ENCODE results near the gene LRMDA.

The LRMDA gene

DNA sequence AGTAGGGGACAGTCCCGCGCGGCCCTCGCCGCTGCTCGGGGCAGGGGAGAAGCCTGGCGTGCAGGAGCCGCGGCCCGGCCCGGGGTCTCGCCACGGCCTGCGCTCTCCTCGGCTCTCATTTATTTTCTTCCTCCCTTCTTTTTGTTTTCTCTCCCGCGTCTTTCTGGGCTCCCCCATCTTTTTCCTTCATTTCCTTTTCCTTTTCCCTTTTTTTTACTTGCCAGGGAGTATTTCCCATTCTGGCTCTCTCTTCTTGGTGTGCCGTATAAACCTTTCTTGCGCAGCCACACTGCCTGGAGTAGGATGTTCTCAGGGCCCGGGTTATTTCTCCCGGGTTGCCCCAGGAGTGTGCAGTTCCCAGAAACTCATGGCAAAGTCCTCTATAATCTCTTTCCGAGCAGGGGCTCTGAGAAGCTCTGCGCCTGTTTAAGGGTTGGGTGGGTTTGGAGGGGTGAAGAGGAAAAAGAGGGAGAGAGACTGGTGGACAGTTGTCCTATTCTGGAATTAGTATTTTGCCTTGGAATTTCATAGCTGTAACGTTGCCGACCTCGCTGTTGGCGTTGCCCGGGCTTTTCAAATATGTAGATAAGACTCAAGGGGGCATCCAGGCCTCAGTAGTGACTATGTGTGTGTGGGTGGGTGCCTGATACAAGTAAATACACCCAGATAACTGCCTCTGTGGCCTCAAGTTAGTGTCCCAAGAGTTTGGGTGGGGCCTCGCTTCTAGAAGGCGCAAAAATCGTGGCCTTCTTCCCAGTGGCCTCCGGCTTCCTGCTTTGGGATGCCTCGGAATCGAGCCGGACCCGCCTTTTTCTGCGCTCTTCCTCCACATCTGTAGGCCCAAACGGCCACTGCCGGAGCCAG, 25.6 kb upstream of the LRMDA start:
- ATAC-seq (replicated peaks) (no peak), DNase-seq (no peak)
- peaks cover 67 to 80% of the 10 kb centered on the region in 2 donors for H3K27me3 Mint-ChIP-seq
- H3K36me3 Mint-ChIP-seq (ENCODE audit: insufficient read depth) = peaks cover 2% of the 10 kb centered on the region
- H3K9me3 Mint-ChIP-seq = no peaks in the 10 kb centered on the region
- no peak overlapping the region for H3K4me3 Mint-ChIP-seq
- H3K27ac Mint-ChIP-seq = no peak overlapping the region
- peaks cover 9 to 20% of the 10 kb centered on the region in 2 donors for H3K4me1 Mint-ChIP-seq (ENCODE audit: low read depth in 2 of 2)

DNA sequence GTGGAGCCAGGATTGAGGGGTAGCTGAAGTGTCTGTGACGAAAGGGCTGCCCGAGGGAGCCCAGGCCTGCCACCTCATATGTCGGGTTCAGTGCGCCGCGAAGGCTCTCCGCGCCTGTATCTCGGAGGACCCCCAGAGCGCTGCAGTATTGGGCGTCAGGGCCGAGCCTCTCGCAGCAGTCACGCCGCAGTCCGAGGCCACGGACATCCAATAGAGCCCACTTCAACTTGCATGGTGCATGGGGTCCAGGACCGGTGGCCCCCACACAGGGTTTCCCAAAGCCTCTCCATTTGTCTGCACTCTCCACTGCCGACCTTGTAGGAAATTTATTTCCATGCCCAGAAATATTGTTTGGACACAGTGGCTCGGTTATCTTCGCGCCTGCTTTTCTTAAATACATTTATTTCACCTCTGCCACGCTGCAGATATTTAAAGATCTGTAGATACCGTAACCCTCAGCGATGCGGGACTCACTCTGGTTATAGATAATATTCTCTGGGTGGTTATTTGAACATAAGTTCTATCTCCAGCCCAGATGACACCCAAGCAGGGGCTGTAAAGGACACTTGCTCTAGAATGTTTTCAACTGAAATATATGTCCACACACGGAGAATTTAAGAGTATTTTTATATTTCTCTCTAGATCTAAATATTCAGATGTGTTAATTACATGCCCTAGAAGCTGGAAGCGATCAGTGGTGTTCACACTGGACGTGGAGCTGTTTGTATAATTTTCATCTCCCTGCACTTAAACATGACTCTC, 24.8 kb upstream of the LRMDA start:
- DNase-seq (no peak), ATAC-seq (replicated peaks) (no peak)
- peaks cover 74 to 87% of the 10 kb centered on the region in 2 donors for H3K27me3 Mint-ChIP-seq
- peaks cover 2% of the 10 kb centered on the region for H3K36me3 Mint-ChIP-seq (ENCODE audit: insufficient read depth)
- H3K9me3 Mint-ChIP-seq = no peaks in the 10 kb centered on the region
- no peak overlapping the region for H3K27ac Mint-ChIP-seq
- peak overlapping the region in 1 of 2 donors; percentile 74 for H3K4me3 Mint-ChIP-seq
- peaks cover 9 to 18% of the 10 kb centered on the region in 2 donors for H3K4me1 Mint-ChIP-seq (ENCODE audit: low read depth in 2 of 2)

DNA sequence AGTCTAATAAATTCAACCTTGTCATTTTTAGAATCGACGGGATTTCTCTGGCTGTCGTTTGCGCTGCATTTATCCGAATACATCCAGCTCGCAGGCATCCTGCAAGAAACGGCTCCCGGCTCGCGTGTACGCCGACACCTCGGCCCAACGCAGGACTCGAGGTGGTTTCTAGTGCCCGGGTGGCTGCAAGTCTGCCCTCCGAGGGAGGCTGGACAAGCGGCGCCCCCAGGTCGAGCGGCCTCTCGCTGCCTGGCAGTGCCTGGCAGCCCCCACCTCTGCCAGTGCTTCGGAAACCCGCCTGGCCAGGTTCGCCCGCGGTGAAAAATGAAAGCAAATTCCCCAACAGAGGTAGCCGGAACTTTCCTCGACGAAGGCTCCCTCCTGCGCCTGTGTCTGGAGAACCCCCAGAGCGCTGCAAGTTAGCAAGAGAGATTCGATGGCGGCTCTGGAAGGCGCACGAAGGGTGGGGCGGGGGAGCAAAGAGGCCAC, 24.2 kb upstream of the LRMDA start:
- peaks cover 9 to 17% of the 10 kb centered on the region in 2 donors for H3K4me1 Mint-ChIP-seq (ENCODE audit: low read depth in 2 of 2)
- no peaks in the 10 kb centered on the region for H3K9me3 Mint-ChIP-seq
- no peak overlapping the region for H3K27ac Mint-ChIP-seq
- H3K36me3 Mint-ChIP-seq (ENCODE audit: insufficient read depth) = peaks cover 2% of the 10 kb centered on the region
- H3K4me3 Mint-ChIP-seq = peak overlapping the region; percentile 41 to 74
- peaks cover 71 to 82% of the 10 kb centered on the region in 2 donors for H3K27me3 Mint-ChIP-seq
- DNase-seq = no peak
- ATAC-seq (replicated peaks) = no peak

DNA sequence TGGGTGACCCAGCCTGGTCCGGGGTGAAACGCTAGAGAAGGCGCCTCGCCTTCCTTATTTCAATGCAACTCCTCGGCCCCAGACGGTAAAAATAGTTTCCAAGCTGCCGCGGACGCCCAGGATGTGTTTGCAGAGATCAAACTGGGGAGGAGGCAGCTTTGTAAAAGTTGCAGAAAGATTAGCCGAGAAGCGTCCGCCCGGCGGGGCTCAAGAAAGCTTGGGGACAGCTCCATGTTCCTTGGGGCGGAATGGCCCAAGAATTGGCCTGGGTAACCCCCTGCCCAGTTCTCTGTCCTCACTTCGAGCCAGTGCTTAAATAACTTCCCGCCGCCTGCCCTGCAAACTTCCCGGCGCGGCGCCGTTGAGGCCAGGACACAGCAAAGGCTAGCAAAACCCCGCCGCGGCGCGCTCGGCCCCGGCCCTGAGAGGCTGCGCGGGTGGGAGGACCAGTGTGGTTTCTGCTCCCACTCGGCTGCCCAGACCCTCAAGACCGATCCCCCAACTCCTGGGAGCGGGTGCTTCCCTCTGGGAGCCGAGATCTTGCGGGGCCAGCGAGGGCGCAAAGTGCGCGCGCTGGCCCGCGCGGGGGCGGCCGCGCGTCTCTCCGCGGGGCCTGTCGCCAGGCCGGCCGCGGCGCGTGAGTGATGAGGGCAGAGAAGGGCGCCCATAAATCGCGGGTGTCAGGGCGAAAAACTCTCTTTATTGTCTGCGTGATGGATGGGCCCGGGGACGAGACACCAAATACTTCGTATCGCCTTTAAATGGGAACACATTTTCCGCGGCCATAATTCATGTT, 23.5 kb upstream of the LRMDA start:
- Mint-ChIP-seq H3K4me1 (ENCODE audit: low read depth in 2 of 2) (peaks cover 9 to 17% of the 10 kb centered on the region in 2 donors), H3K4me3 (peak overlapping the region; percentile 74 to 76), H3K27me3 (peaks cover 71 to 82% of the 10 kb centered on the region in 2 donors), H3K27ac (no peak overlapping the region), H3K36me3 (ENCODE audit: insufficient read depth) (peaks cover 2% of the 10 kb centered on the region), H3K9me3 (no peaks in the 10 kb centered on the region)
- ATAC-seq (replicated peaks) (no peak), DNase-seq (no peak)

DNA sequence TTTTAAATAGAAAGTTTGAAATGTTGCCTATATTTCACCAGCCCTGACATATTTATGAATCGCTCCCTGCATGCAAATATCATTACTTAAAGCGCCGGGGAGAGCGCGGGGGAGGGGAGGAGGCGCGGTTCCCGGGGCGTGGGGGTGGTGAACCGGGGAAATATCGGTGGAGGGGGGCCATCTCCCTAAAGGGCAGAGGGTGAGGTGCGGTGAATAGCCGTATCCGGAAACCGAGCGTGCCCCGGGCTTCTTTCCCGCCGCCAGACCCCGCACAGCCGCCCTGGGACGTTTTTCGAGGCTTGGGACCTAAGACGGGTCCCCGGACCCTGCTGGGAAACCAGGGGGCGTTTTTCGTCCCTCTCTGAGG, 22.9 kb upstream of the LRMDA start:
- ATAC-seq (replicated peaks) (no peak), DNase-seq (no peak)
- H3K36me3 Mint-ChIP-seq (ENCODE audit: insufficient read depth) = peaks cover 2% of the 10 kb centered on the region
- H3K9me3 Mint-ChIP-seq = no peaks in the 10 kb centered on the region
- H3K27me3 Mint-ChIP-seq = peaks cover 71 to 82% of the 10 kb centered on the region in 2 donors
- H3K4me3 Mint-ChIP-seq = peak overlapping the region; percentile 74 to 76
- peaks cover 4 to 13% of the 10 kb centered on the region in 2 donors for H3K4me1 Mint-ChIP-seq (ENCODE audit: low read depth in 2 of 2)
- no peak overlapping the region for H3K27ac Mint-ChIP-seq

DNA sequence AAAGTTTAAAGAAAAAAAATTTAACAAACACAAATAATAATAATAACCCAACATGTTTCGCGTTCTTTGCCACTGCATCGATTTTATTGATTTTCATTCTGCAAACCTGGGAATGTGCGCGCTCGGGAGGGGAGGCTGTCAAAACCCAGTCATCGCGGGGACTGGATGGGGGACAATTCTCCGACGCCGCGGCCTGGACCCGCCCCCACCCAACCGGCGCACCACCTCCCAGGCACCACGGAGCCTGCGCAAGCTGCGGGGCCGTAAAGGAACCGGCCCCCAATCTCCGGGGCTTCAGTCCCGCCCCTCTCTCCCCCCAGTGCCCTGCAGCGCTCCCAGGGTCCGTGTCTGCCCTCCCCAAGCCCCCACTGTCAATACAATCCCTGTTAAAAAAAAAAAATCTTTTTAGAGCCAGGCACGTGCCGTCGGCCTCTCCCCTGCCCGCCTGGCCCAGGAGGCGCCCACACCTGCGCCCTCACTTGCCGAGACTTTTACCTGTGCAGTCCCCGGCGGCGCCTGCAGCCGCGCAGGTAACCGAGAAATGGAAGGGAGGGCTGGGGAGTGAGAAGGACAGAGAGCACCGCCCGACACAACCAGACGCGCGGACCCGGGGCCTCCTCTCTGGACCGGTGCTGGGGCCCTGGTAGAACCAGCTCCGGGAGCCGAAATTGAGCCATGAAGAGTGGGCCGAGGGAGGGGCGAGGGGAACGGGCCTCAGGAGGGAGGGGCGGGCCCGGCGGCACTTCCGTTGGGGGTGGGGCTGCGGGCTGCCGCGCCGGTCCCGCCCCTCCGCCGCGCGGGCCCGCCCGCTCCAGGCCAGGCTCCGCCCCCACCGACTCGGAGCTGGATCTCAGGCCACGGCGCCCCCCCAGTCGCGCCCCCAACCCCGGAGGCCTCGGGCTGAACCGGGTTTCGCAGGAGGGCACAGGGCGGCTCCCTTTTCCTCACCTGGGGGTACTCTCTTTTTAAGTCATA, 22.2 kb upstream of the LRMDA start:
- H3K27me3 Mint-ChIP-seq = peaks cover 69 to 82% of the 10 kb centered on the region in 2 donors
- H3K4me1 Mint-ChIP-seq (ENCODE audit: low read depth in 2 of 2) = peaks cover 4 to 11% of the 10 kb centered on the region in 2 donors
- no peaks in the 10 kb centered on the region for H3K9me3 Mint-ChIP-seq
- H3K27ac Mint-ChIP-seq = no peak overlapping the region
- DNase-seq (no peak), ATAC-seq (replicated peaks) (peak; percentile 21)
- peak overlapping the region; percentile 74 to 76 for H3K4me3 Mint-ChIP-seq
- peaks cover 2% of the 10 kb centered on the region for H3K36me3 Mint-ChIP-seq (ENCODE audit: insufficient read depth)

- H3K4me3 Mint-ChIP-seq = peak overlapping the region; percentile 74 to 76
- H3K4me1 Mint-ChIP-seq (ENCODE audit: low read depth in 2 of 2) = peaks cover 4 to 11% of the 10 kb centered on the region in 2 donors
- no peaks in the 10 kb centered on the region for H3K9me3 Mint-ChIP-seq
- DNase-seq (no peak), ATAC-seq (replicated peaks) (no peak)
- peaks cover 67 to 77% of the 10 kb centered on the region in 2 donors for H3K27me3 Mint-ChIP-seq
- no peak overlapping the region for H3K27ac Mint-ChIP-seq
- H3K36me3 Mint-ChIP-seq (ENCODE audit: insufficient read depth) = peaks cover 2% of the 10 kb centered on the region
These were observed 21.1 kb upstream of the LRMDA start for GRCh38 chr10:75410132-75411005.

- Mint-ChIP-seq H3K4me3 (no peak overlapping the region), H3K27me3 (peaks cover 56 to 81% of the 10 kb centered on the region in 2 donors), H3K9me3 (no peaks in the 10 kb centered on the region), H3K27ac (no peak overlapping the region), H3K4me1 (ENCODE audit: low read depth in 2 of 2) (peaks cover 0 to 2% of the 10 kb centered on the region in 2 donors), H3K36me3 (ENCODE audit: insufficient read depth) (no peaks in the 10 kb centered on the region)
- ATAC-seq (replicated peaks) (no peak), DNase-seq (no peak)
These were observed 16.9 kb upstream of the LRMDA start for GRCh38 chr10:75414527-75414926.

- ATAC-seq (replicated peaks) (no peak), DNase-seq (no peak)
- Mint-ChIP-seq H3K27ac (no peak overlapping the region), H3K4me3 (no peak overlapping the region), H3K9me3 (no peaks in the 10 kb centered on the region), H3K36me3 (ENCODE audit: insufficient read depth) (no peaks in the 10 kb centered on the region), H3K27me3 (peaks cover 31 to 71% of the 10 kb centered on the region in 2 donors), H3K4me1 (ENCODE audit: low read depth in 2 of 2) (no peaks in the 10 kb centered on the region)
These were observed 13.9 kb upstream of the LRMDA start for GRCh38 chr10:75417522-75417927.

DNA sequence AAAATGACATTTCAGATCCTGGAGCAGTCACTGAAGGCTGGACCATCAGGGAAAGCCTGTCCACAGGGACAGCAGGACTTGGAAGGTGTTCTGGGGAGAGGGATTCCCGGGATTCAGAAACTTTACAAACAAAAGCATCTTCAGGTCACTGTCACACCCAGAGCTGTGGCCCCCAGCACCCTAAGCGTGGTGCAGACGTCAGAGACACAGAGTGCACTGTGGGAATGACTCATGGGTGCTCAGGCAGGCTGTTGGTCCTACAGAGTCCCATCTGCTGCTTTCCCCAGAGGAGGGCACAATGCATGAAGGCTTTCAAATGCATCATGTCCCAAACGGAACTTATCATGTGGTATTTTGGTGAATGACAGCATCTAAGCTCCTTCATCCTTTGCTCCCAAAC, 13.1 kb upstream of the LRMDA start:
- DNase-seq = no peak
- Mint-ChIP-seq H3K36me3 (ENCODE audit: insufficient read depth) (no peaks in the 10 kb centered on the region), H3K27me3 (peaks cover 30 to 71% of the 10 kb centered on the region in 2 donors), H3K4me3 (no peak overlapping the region), H3K9me3 (no peaks in the 10 kb centered on the region), H3K27ac (no peak overlapping the region), H3K4me1 (ENCODE audit: low read depth in 2 of 2) (no peaks in the 10 kb centered on the region)
- no peak for ATAC-seq (replicated peaks)

GRCh38 chr10:75418712-75419111, 12.7 kb upstream of the LRMDA start:
- no peak for DNase-seq
- no peaks in the 10 kb centered on the region for H3K9me3 Mint-ChIP-seq
- no peaks in the 10 kb centered on the region for H3K36me3 Mint-ChIP-seq (ENCODE audit: insufficient read depth)
- H3K27me3 Mint-ChIP-seq = peaks cover 28 to 71% of the 10 kb centered on the region in 2 donors
- ATAC-seq (replicated peaks) = no peak
- H3K4me3 Mint-ChIP-seq = no peak overlapping the region
- H3K4me1 Mint-ChIP-seq (ENCODE audit: low read depth in 2 of 2) = no peaks in the 10 kb centered on the region
- H3K27ac Mint-ChIP-seq = no peak overlapping the region
